ENCODE measurements around the gene MDP1. TPM values are rescaled to one million over a fixed set of nuclear protein-coding genes. Genes with fewer than 3 reads are reported as not detected.

The MDP1 gene
- total RNA-seq (24.9 TPM), polyA plus RNA-seq (ENCODE audit: insufficient read depth in 1 of 8, insufficient read length in 8 of 8, low replicate concordance in 1 of 8) (10 to 100 TPM in 1 of 8 donors, 1 to 10 TPM in 7; 7.4 to 11.6 (median 8.5) TPM)
- long read RNA-seq, donor 1, partial matches to known transcripts = 0 of 6 reads
- long read RNA-seq, donor 1, other reads (novel, unspliced or antisense) = 0 of 6 reads
- long read RNA-seq, donor 2 = 0 reads
- long read RNA-seq, donor 3, transcript MDP1-201 (6 exons, 730 nt) = major isoform, 8 of 9 reads
- long read RNA-seq, donor 3, partial matches to known transcripts = 0 of 9 reads
- long read RNA-seq, donor 3, other reads (novel, unspliced or antisense) = 0 of 9 reads
- long read RNA-seq, donor 4, transcript MDP1-201 (6 exons, 730 nt) = major isoform, 7 of 7 reads
- long read RNA-seq, donor 4, partial matches to known transcripts = 0 of 7 reads
- long read RNA-seq, donor 4, other reads (novel, unspliced or antisense) = 0 of 7 reads
- long read RNA-seq, donor 5, transcript MDP1-201 (6 exons, 730 nt) = major isoform, 20 of 23 reads
- long read RNA-seq, donor 5, partial matches to known transcripts = 0 of 23 reads
- long read RNA-seq, donor 5, other reads (novel, unspliced or antisense) = 0 of 23 reads
- long read RNA-seq, donor 6, transcript MDP1-201 (6 exons, 730 nt) = major isoform, 16 of 18 reads
- long read RNA-seq, donor 6, partial matches to known transcripts = 0 of 18 reads
- long read RNA-seq, donor 6, other reads (novel, unspliced or antisense) = 0 of 18 reads
- long read RNA-seq, donor 7, transcript MDP1-201 (6 exons, 730 nt) = major isoform, 9 of 14 reads
- long read RNA-seq, donor 7, partial matches to known transcripts = 0 of 14 reads
- long read RNA-seq, donor 7, other reads (novel, unspliced or antisense) = 0 of 14 reads
- long read RNA-seq, donor 8, transcript MDP1-201 (6 exons, 730 nt) = major isoform, 8 of 9 reads
- long read RNA-seq, donor 8, partial matches to known transcripts = 0 of 9 reads
- long read RNA-seq, donor 8, other reads (novel, unspliced or antisense) = 0 of 9 reads
- long read RNA-seq, donor 9, partial matches to known transcripts = 0 of 7 reads
- long read RNA-seq, donor 9, other reads (novel, unspliced or antisense) = 0 of 7 reads
- long read RNA-seq, donor 10, transcript MDP1-201 (6 exons, 730 nt) = major isoform, 10 of 11 reads
- long read RNA-seq, donor 10, partial matches to known transcripts = 0 of 11 reads
- long read RNA-seq, donor 10, other reads (novel, unspliced or antisense) = 0 of 11 reads
- long read RNA-seq, donor 11, transcript MDP1-201 (6 exons, 730 nt) = major isoform, 6 of 11 reads
- long read RNA-seq, donor 11, partial matches to known transcripts = 0 of 11 reads
- long read RNA-seq, donor 11, other reads (novel, unspliced or antisense) = 0 of 11 reads

DNA sequence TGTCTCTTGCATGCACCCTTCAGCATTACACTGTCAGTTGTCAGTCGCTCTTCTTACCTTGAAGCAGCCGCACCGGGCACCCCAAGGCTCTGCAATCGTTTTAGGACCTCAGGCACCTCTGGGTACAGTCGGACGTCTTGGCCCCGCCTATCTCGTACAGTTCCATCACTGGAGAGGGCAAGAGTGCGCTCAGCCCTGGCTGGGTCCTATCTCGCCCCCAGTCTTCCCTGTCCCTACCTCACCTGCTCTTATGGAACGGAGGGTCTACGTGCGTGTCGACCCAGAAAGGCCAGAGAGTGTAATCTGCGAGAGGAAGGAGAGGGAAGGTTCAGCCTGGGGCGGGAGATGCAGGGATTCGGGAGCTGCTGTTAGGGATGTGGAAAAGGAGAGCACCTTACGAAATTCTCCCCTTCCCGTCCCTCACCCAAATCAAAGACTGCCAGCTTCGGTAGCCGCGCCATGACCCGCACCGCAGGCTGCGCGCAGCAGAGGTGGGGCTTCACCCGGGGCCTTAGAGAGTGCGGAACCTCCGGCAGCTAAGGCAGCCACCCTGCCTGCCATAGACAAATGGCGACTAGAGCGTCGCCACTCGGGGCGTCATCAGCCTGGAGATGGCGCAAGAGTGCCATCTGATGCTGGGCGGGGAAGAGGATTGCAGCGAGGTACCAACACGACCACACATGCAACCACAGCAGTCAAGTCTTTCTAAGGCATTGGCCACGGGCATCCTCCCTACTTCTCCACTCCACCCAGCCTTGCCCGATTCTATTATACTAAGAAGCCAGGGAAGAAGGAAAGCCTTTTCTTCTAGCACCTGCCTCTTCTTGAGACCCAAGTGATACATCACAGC, at the start of gene MDP1:
Gene MDP1 (minus strand): TSS at position 572 of the 850 bp plus-strand sequence. CDS start 111 bp downstream, at position 461.
- no peaks in the 10 kb centered on the region for H3K9me3 ChIP-seq (replicated peaks; ENCODE audit: control insufficient read depth, low read depth, low read length)
- peaks cover 24% of the 10 kb centered on the region for H3K36me3 ChIP-seq (ENCODE audit: control insufficient read depth, insufficient read depth, low read length)
- H3K27ac ChIP-seq (ENCODE audit: low read length) = peak within 1 kb of the TSS; percentile 97
- peak; percentile 94 for DNase-seq
- H3K4me3 ChIP-seq (ENCODE audit: low read length) = peak within 1 kb of the TSS; percentile 66
- peaks cover 17% of the 10 kb centered on the region for H3K4me1 ChIP-seq (ENCODE audit: control insufficient read depth, insufficient read depth, low read length)
- WGBS (ENCODE audit: insufficient coverage) = 0% methylated on average over 18 of the region's 40 CpGs
- no peaks in the 10 kb centered on the region for H3K27me3 ChIP-seq (ENCODE audit: control insufficient read depth, insufficient read depth, low read length)

DNA sequence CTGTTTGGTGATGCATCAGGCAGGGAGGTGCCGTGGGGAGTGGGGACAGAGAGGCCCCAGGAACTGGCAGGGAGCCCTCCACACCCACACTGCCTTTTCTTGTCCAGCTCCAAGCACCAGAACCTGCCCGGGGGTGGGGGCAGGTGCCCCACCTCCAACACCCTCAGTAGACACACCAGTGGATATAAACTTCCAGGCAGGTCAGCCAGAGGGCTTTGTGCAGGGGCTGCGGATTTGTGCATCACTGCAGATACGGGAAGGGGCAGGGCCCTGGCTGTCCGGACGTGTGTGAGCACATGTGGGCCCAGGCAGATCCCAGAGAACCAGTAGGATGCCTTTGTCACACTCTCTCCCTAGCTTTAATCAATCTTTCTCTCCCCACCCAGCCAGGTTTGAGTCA, 48.4 kb upstream of the MDP1 start:
- no peak overlapping the region for H3K4me3 ChIP-seq (ENCODE audit: low read length)
- 53% methylated on average over 4 of the region's 6 CpGs for WGBS (ENCODE audit: insufficient coverage)
- peaks cover 33% of the 10 kb centered on the region for H3K36me3 ChIP-seq (ENCODE audit: control insufficient read depth, insufficient read depth, low read length)

DNA sequence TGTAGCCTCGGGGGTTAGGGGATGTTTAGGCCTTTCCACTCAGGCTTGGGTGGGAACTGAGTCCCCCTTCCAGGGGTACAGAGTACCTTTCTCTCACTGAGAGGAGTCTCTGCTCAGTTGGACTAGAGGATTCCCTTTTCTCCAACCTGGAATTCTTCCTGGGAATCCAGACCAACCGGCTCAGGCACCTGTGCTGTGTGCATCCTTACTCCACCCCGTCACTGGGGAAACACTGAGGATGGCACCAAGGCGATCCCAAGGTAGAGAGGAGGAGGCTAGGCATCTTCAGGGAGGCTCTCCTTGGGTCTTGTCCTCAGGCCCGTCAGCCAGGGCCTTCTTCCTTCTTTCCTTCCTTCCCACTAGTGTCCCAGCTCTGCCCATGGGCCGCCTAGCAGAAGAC, 48.0 kb upstream of the MDP1 start:
- peaks cover 5% of the 10 kb centered on the region for H3K4me1 ChIP-seq (ENCODE audit: control insufficient read depth, insufficient read depth, low read length)
- no peak for DNase-seq
- H3K27me3 ChIP-seq (ENCODE audit: control insufficient read depth, insufficient read depth, low read length) = no peaks in the 10 kb centered on the region
- peaks cover 28% of the 10 kb centered on the region for H3K36me3 ChIP-seq (ENCODE audit: control insufficient read depth, insufficient read depth, low read length)
- no peak overlapping the region for H3K27ac ChIP-seq (ENCODE audit: low read length)
- no CpG with 5 or more reads among the region's 6 CpGs for WGBS (ENCODE audit: insufficient coverage)
- H3K4me3 ChIP-seq (ENCODE audit: low read length) = no peak overlapping the region
- H3K9me3 ChIP-seq (replicated peaks; ENCODE audit: control insufficient read depth, low read depth, low read length) = no peaks in the 10 kb centered on the region

More for the DNA sequence above, 48.4 kb upstream of the MDP1 start:
- Histone ChIP-seq H3K9me3 (replicated peaks; ENCODE audit: control insufficient read depth, low read depth, low read length) (no peaks in the 10 kb centered on the region), H3K4me1 (ENCODE audit: control insufficient read depth, insufficient read depth, low read length) (peaks cover 3% of the 10 kb centered on the region), H3K27ac (ENCODE audit: low read length) (no peak overlapping the region), H3K27me3 (ENCODE audit: control insufficient read depth, insufficient read depth, low read length) (no peaks in the 10 kb centered on the region)
- peak; percentile 27 for DNase-seq

DNA sequence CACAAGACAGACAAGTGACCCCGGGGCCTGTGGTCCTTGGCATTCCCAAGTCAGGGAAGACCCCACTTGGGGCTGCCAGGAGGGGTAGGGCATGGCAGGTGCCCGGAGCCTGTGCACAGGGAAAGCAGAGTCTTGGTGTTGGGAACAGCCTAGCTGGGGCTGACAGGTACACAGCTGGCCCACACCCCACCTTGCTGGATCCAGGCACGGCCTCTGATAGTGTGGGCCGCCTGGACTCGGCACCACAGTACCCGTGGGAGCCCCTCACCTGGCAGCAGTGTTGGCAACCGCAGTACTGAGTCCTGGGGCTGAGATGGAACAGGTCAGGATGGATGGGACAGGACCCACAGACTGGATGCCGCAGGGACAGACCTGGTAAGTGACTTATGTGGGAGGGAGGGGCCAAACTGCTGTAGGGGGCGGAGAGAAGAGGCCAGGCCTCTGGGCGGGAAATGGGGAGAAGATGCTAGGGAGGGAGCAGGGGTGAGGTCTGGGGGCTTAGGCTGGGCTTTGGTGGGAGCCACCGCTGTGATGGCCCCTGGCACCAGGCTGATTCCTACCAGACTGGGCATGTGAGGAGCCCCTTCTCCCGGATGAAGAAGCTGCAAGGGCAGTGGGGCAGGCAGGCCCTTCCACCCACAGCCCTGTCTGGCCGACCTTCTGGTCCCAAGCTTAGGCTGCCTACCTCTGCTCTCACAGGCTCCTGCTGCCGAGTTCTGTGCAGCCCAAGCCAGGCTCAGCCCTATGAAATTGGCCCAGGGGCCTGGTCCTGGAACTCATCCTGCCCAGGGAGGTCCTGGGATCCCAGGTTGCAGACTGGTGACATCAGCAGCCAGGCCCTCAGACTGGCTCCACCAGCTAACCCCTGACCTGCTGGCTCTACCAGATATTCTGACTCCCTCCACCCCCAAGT, 47.2 kb upstream of the MDP1 start, which contains the start of gene TGM1:
Gene TGM1 (minus strand): TSS at position 357 of the 913 bp plus-strand sequence. CDS start 825 bp downstream, outside the sequence.
- Histone ChIP-seq H3K27ac (ENCODE audit: low read length) (no peak within 1 kb of the TSS), H3K27me3 (ENCODE audit: control insufficient read depth, insufficient read depth, low read length) (no peaks in the 10 kb centered on the region), H3K9me3 (replicated peaks; ENCODE audit: control insufficient read depth, low read depth, low read length) (no peaks in the 10 kb centered on the region), H3K4me1 (ENCODE audit: control insufficient read depth, insufficient read depth, low read length) (peaks cover 5% of the 10 kb centered on the region), H3K36me3 (ENCODE audit: control insufficient read depth, insufficient read depth, low read length) (peaks cover 22% of the 10 kb centered on the region), H3K4me3 (ENCODE audit: low read length) (no peak within 1 kb of the TSS)
- no peak for DNase-seq
- 74% methylated on average over 13 of the region's 14 CpGs for WGBS (ENCODE audit: insufficient coverage)

DNA sequence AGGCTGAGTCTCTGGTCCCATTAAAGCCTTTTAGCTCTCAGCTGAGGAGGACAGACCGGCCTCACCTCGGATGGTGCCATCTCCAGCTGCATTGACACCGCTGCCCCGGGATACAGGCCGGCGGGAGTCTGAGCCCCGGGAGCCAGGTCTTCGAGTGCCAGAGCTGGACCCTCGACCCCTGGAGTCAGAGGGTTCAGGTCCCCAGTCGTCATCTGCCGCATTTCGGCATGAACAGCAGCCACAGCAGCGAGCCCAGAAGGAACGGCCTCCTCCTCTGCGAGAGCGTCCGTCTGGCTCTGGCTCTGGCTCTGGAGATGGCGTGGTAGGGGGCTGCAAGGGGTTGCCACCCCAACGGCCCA, 46.1 kb upstream of the MDP1 start:
- Histone ChIP-seq H3K4me3 (ENCODE audit: low read length) (no peak overlapping the region), H3K27ac (ENCODE audit: low read length) (no peak overlapping the region), H3K4me1 (ENCODE audit: control insufficient read depth, insufficient read depth, low read length) (peaks cover 5% of the 10 kb centered on the region), H3K36me3 (ENCODE audit: control insufficient read depth, insufficient read depth, low read length) (peaks cover 13% of the 10 kb centered on the region), H3K27me3 (ENCODE audit: control insufficient read depth, insufficient read depth, low read length) (no peaks in the 10 kb centered on the region), H3K9me3 (replicated peaks; ENCODE audit: control insufficient read depth, low read depth, low read length) (no peaks in the 10 kb centered on the region)
- 89% methylated on average over 19 of the region's 19 CpGs for WGBS (ENCODE audit: insufficient coverage)
- DNase-seq = no peak

DNA sequence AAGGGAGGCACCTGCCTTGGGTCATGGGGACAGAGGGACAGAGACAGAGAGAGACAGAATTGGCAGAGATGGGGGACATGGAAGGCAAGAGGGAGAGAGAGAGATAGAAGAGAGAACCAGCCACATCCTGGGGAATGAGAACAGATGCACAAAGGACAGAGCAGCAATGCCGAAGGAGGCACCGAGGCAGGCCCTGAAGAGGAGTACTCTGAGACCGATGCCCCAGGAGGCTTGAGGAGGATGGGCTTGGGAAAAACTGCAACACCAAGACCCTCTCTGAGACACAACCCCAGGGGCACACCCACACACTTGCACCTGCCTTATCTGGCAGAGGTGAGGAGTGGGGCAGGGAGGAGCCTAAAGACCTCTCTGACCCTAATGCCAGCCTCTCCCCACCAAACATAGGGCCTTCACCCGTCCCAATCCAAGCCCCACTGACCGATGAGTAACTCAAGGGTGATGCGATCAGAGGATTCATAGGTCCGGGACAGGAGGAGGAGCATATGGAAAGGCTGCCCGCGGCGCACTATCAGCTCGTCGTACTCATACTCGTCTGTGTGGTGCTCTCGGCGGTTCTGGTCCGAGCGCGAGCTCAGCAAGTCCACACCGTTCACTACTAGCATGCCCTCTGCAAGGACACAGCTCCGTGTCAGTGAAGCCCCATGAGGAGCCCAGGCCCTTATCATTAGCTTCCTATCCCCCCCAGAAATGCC, 45.5 kb upstream of the MDP1 start:
- no peak for DNase-seq
- Histone ChIP-seq H3K27ac (ENCODE audit: low read length) (no peak overlapping the region), H3K36me3 (ENCODE audit: control insufficient read depth, insufficient read depth, low read length) (peaks cover 8% of the 10 kb centered on the region), H3K27me3 (ENCODE audit: control insufficient read depth, insufficient read depth, low read length) (no peaks in the 10 kb centered on the region), H3K4me1 (ENCODE audit: control insufficient read depth, insufficient read depth, low read length) (peaks cover 5% of the 10 kb centered on the region), H3K4me3 (ENCODE audit: low read length) (no peak overlapping the region), H3K9me3 (replicated peaks; ENCODE audit: control insufficient read depth, low read depth, low read length) (no peaks in the 10 kb centered on the region)
- WGBS (ENCODE audit: insufficient coverage) = 86% methylated on average over 18 of the region's 20 CpGs

DNA sequence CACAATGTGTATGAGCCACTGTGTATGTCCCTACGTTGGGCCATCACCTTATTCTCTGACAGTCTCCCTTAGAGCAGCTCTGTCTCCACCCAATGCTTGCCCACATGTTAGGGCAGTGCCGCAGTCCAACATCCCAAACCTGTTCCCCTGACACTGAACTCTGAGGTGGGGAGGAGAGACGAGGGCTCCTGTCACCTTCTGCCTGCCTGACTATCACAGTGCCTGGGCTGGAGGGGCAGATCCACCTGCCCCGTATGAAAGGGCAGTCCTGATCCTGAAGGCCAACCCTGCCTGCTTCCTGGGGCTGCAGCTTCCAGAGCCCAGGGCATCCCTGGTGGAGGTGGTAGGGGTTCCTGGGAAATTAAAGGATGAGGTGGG, 44.9 kb upstream of the MDP1 start:
- no peak for DNase-seq
- Histone ChIP-seq H3K27me3 (ENCODE audit: control insufficient read depth, insufficient read depth, low read length) (no peaks in the 10 kb centered on the region), H3K4me3 (ENCODE audit: low read length) (no peak overlapping the region), H3K27ac (ENCODE audit: low read length) (no peak overlapping the region), H3K4me1 (ENCODE audit: control insufficient read depth, insufficient read depth, low read length) (peaks cover 5% of the 10 kb centered on the region), H3K9me3 (replicated peaks; ENCODE audit: control insufficient read depth, low read depth, low read length) (no peaks in the 10 kb centered on the region), H3K36me3 (ENCODE audit: control insufficient read depth, insufficient read depth, low read length) (peaks cover 3% of the 10 kb centered on the region)
- WGBS (ENCODE audit: insufficient coverage) = no CpG with 5 or more reads among the region's 4 CpGs

DNA sequence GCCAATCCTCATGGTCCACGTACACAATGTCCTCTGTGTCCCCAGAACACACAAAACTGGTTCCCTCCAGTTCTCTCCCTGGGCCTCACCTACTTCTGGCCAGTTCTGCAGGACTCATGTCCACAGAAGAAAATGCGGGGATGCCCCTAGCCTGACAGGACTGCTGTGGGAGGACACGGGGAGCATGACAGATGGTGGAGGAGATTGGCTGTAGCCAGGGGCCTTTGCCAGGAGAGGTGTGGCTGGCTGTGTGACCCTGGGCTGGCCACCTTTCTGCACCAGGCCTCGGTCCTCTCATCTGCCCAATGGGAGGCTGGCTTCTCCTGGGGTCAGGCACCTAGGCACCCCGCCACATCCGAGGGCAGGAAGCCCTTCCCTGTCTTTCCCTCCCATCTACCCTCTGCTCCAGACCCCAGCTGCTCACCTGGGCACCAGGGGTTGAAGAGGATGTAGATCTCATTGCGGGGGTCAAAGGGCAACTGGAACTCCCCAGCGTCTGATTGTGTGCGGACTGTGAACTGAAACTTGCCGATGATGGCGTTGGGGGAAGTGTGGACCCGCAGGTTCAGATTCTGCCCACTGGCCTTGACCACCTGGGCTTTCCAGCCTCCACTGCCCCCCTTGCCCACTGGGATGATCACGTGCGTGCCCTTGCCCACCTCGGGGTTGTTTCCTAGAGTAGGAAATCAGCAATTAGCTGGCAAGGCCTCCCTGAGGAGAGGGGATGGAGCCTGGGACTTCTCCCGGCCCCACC, 44.3 kb upstream of the MDP1 start:
- Histone ChIP-seq H3K27ac (ENCODE audit: low read length) (no peak overlapping the region), H3K36me3 (ENCODE audit: control insufficient read depth, insufficient read depth, low read length) (peaks cover 3% of the 10 kb centered on the region), H3K27me3 (ENCODE audit: control insufficient read depth, insufficient read depth, low read length) (no peaks in the 10 kb centered on the region), H3K4me3 (ENCODE audit: low read length) (no peak overlapping the region), H3K4me1 (ENCODE audit: control insufficient read depth, insufficient read depth, low read length) (peaks cover 5% of the 10 kb centered on the region), H3K9me3 (replicated peaks; ENCODE audit: control insufficient read depth, low read depth, low read length) (no peaks in the 10 kb centered on the region)
- 62% methylated on average over 5 of the region's 16 CpGs for WGBS (ENCODE audit: insufficient coverage)
- DNase-seq = no peak
